NCI-H82 (cell line): ENCODE results near the gene LHFPL3.
A peak's percentile ranks its signal among the peaks of the same experiment; 100 is the strongest.

ENCODE experiments used
- DNase-seq: peaks from one replicate; lab custom pipeline; 2025; lab: John Stamatoyannopoulos, UW

The LHFPL3 gene

DNA sequence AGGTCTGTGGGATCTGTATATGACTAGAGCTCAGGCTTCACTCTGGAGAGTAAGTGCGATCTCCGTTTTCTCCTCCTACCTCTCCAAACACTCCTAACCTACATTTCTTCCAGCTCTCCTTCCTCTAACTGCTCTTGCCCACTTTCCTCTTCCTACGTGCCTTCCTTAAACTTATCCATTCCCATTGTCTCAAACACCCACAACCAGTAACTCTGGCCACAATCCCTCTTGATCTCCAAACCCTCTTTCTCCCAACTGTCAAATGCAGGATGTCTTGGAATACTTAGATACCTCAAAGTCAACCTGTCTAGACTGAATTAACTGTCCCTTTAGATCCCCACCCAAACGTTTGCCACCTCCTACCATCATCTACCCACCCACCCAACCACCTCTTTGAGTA, 471.9 kb downstream of the LHFPL3 start:
- no peak for DNase-seq

GRCh38 chr7:104801022-104801421, 472.6 kb downstream of the LHFPL3 start:
- DNase-seq, result no peak

- no peak for DNase-seq
These were observed 475.5 kb downstream of the LHFPL3 start for GRCh38 chr7:104803931-104804330.

DNA sequence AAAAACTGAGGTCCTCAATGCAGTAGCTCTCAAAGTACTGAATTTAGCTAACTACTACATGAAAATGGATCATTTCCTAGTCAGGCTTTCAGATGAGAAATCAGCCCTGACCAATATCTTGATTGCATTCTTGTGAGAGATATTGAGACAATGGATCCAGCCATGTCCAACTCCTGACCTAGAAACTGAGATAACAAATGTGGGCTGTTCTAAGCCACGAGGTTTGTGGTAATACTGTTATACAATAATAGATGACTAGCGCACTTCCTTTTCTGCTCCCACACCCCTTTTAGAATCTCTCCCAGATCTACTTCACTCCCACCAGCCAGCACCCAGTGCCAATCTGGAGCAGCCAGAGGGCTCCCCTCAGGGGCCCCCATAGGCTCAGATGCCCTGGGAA, 476.3 kb downstream of the LHFPL3 start:
- no peak for DNase-seq

DNA sequence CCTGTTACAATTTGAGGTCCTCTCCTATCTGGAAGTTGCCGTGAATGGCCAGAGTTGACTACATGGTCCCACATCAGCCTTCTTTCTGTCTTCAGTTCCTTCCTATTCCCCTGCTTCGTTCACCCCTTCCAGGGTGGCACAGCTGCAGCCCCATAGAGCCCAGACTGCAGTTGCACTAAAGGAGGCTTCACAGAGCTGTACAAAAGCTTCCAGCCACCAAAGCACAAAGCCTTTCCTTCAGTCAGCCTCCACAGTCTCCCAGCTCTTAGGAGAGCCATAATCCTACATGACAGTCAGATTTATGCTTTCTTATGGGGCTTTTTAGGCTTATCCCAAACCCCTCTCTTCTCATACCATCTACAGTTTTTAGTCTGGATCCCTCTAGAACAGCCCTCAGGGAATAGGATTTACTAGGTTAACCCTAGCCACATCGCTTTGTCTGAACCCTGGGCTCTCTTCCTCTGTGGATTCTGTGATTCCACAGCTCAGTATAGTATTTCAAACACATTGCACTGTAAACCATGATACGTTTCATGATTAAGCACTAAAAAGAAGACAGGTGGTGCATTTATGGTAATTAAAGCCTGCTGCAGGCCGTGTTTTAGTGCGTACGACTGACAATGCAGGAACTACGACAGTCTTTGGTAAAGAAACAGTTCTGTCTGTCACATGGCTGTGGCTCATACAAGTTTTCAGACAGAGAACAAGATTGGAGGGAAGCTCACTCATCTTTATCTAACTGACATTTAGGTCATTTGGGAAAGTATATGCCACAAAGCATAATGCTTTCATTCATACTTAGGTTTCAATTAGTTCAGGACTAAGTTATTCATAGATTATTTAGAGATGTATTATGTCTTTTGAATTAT, 477.3 kb downstream of the LHFPL3 start:
- peak; percentile 88 for DNase-seq

DNA sequence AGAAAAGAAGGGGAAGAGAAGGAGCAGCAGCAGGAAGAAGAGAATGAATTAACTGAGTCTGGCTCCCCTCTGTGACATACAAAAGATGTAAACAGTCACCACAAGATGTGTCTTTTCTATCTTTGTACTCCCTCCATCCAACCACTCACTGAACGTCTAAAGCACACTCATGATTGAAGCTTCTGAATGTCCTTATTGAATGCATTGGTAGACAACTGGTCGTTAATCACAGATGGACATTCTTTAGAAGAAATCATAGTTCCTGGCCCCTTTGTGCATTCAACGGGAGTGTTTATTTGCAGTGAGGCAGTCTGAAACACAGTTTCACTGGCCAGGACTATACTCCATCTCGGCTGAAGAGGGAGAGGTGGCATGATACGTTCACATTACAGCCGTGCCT, 479.3 kb downstream of the LHFPL3 start:
- no peak for DNase-seq

GRCh38 chr7:104809906-104810305, 481.5 kb downstream of the LHFPL3 start:
- DNase-seq, result no peak

GRCh38 chr7:104814126-104814525, 485.7 kb downstream of the LHFPL3 start:
- DNase-seq, result no peak

DNA sequence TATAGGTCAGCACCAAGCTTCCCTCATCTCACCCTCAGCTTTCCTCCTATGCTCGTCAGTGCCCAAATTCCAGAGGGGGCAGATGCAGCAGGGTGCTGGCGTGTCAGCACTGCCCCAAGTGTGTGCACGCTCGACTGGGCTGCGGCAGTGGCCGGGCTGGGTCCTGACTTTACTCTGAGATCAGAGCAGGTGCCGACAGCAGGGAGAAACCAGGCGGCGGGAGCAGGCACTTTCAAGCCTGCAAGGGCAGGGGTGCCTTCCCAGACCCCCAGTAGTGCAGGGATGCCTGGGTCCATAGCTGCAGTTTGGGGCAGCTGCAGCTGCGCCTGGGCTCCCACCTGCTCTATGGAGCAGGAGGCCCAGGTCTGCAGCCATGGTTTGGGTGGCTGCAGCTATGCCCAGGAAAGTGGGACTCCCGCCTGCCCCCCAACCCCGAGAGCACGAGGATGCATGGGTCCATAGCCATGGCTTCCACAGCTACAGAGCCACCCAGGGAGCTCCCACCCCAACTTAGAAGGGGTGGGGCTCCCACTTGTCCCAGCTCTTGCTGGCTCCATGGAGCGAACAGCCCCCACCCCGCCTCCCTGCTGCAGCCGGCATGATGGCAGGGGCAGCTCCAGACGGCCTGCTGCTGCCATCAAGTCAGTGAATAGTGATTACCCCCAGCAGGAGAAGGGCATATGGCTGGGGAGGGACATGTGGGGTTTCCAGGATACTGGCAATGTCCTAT, 486.4 kb downstream of the LHFPL3 start:
- DNase-seq, result no peak

- DNase-seq, result no peak
These were observed 488.1 kb downstream of the LHFPL3 start for GRCh38 chr7:104816537-104816936.

- DNase-seq, result peak; percentile 39
These were observed 490.8 kb downstream of the LHFPL3 start for GRCh38 chr7:104818961-104819880.

DNA sequence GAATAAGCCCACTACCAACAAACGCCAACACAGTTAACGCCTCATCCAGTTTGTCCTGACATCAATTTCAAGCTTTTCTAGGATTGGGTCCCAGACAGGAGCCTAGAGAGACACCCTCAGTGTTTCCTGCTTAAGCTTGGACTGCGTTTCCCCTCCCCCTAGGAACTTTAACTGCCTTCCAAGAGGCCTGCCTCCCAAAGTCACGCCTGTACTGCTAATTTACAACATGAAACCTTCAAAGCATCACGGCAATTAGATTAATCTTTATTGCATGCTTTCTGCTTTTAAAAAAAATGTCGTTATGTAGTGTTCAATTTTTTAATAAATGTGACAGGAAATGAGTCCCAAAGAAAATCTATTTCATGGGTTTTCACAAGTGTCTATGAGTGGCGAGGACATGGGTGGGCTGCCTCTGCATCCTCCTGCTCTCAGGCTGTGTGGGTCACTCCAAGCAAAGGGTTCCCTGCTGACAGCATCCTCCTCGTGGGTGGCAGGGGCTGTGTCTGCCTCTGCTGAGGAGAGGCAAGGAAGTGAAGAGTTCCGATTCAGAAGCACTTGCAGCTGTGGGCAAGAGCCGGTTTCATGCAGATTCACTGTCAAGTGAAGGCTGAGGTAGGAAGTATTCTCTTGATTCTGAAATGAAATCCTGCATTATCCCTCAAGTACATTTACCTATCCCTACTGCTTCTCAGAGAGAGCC, 492.6 kb downstream of the LHFPL3 start:
- no peak for DNase-seq

GRCh38 chr7:104823177-104823576, 494.8 kb downstream of the LHFPL3 start:
- DNase-seq, result no peak

- DNase-seq, result no peak
These were observed 496.7 kb downstream of the LHFPL3 start for GRCh38 chr7:104825099-104825498.

DNA sequence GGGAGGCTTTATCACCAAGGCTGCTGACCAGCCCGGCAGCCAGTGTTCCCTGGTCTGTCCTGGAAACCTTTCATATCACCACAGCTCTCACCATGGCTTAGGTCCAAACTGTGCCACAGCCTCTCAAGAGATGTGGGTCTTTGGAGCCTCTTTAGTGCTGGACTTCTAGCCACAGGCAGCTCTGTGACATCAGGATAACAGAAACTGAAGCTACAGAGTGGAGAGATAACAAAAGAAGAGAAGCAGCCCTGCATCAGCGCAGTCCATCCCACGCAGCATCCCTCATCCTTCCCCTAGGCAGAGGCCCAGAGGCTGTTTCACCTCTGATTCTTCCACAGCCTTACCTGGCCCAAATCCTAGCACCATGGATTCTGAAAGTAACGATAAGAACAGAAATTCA, 497.7 kb downstream of the LHFPL3 start:
- no peak for DNase-seq

DNA sequence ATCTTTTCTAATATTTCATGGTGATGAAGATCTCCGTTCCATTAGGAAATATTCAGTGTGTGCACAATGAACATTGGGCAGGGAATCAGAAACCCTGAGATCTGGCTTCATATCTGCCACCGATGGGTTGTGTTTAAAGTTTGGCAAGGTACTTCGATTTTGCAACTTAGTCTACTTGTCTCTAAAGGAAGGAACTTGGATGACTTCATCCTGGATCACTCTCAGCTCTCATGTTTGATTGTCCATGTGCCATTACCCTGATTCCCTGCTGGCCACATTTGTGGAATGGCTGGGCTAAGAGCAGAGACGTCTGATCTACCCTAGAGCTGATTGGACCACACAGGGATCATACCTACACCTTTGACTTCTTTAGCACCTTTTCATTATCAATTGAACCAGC, 508.6 kb downstream of the LHFPL3 start:
- DNase-seq, result no peak

DNA sequence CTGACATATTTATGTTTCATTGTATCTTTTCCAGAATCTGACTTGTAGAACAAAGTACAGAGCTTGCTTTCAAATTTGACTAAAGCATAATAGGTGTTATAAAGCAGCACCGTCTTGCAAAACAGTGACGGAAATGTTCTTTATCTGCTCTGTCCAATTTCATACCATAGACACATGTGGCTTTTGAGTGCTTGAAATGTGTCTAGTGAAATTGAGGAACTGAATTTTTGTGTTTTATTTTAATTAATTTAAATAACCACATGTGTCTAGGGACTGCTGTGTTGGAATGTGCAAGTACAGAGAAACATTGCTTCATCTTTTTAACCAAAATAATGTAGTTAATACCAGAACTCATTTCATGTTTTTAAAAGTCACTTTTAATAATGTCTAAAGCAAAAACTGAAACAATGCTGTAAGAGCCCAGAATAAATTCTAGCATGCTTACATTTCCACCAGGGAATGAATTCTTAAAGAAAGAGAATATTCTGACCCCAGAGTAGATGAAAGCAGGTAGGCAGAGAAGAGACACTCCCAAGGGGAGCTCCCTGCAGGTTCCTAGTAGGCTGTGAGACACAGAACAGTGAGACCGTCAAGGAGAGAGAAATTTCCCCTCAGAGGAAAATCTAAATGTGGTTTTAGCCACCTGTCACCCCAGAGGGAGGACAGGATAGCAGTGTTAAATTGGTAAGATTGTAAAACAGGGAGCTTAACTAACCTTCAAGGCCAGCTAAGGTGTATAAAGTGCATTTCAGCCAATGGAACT, 510.3 kb downstream of the LHFPL3 start:
- DNase-seq, result no peak

- DNase-seq, result no peak
These were observed 511.4 kb downstream of the LHFPL3 start for GRCh38 chr7:104839842-104840241.

- DNase-seq, result no peak
These were observed 513.4 kb downstream of the LHFPL3 start for GRCh38 chr7:104841798-104842197.

- DNase-seq, result no peak
These were observed 514.8 kb downstream of the LHFPL3 start for GRCh38 chr7:104843198-104843597.

GRCh38 chr7:104845557-104845956, 517.2 kb downstream of the LHFPL3 start:
- DNase-seq, result no peak
